ENCODE data around the gene SCYL2.
A peak's percentile ranks its signal among the peaks of the same experiment; 100 is the strongest.
"Not testable (repeated sequence)": the region's sequence is repeated elsewhere in the genome, so short reads cannot be mapped to it uniquely, and the experiment has no call there.

The SCYL2 gene, protein sequence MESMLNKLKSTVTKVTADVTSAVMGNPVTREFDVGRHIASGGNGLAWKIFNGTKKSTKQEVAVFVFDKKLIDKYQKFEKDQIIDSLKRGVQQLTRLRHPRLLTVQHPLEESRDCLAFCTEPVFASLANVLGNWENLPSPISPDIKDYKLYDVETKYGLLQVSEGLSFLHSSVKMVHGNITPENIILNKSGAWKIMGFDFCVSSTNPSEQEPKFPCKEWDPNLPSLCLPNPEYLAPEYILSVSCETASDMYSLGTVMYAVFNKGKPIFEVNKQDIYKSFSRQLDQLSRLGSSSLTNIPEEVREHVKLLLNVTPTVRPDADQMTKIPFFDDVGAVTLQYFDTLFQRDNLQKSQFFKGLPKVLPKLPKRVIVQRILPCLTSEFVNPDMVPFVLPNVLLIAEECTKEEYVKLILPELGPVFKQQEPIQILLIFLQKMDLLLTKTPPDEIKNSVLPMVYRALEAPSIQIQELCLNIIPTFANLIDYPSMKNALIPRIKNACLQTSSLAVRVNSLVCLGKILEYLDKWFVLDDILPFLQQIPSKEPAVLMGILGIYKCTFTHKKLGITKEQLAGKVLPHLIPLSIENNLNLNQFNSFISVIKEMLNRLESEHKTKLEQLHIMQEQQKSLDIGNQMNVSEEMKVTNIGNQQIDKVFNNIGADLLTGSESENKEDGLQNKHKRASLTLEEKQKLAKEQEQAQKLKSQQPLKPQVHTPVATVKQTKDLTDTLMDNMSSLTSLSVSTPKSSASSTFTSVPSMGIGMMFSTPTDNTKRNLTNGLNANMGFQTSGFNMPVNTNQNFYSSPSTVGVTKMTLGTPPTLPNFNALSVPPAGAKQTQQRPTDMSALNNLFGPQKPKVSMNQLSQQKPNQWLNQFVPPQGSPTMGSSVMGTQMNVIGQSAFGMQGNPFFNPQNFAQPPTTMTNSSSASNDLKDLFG

DNA sequence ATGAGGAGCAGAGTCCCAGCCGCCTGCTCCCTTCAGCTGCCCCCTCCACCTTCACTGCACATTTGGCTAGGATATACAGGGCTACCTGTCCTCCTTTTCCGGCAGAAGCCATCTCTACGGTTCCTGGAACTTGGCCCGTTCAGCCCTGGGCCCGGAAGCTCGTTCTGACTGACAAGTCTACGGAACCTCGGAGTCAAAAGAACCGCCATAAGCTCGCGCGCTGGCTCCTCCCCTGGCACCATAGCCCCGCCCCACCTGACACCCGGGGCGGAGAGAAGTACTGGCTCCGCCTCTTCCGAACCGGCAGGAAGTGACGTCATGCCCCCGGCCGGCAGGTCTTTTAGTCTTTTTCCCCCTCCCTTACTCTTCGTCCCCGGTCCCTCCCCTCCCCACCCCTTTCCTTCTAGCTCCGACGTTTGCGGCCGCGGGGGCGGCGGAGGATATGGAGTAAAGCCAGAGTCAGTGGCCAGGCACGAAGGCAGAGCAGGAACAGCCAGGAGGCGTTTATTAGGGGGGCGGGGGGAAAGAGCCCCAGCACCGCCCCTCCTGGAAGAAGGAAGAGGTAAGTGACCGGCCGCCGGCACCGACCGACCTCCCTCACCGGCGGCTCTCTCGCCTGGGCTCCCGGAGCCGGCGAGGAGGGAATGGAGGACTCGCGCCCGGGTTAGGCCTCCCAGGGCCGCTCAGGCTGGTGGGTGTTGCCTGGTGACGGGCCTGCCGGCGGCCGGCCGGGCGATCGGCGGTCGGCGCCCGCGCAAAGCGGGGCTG, at the start of gene SCYL2, which contains the start of gene DEPDC4:
Gene SCYL2 (plus strand): TSS at position 343 of the 768 bp plus-strand sequence. CDS start 15,794 bp downstream, outside the sequence.
Gene DEPDC4 (minus strand): TSS at position 245 of the 768 bp plus-strand sequence. CDS start 3 bp downstream, at position 242.
- DNase-seq (ENCODE audit: extremely low read depth in 1 of 2, low read depth in 1 of 2): peak; percentile 84 to 89

- no peak for DNase-seq (ENCODE audit: extremely low read depth in 1 of 2, low read depth in 1 of 2)
Observed at GRCh38 chr12:100219328-100220109, 47.5 kb upstream of the SCYL2 start.

DNA sequence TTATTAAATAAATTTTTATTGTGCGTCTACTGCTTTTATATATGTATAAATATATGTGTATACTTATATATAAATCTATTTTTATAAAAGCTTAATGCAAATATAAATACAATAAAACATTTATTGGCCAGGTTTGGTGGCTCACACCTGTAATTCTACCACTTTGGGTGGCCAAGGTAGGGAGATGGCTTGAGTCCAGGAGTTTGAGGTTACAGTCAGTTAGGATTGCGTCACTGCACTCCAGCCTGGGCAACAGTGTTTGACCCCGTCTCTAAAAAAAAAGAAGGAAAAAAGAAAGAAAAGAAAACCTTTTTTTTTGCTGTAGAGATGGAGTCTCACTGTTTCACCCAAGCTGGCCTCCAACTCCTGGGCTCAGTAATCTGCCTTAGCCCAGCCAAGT, 45.5 kb upstream of the SCYL2 start:
- DNase-seq (ENCODE audit: extremely low read depth in 1 of 2, low read depth in 1 of 2): no peak

DNA sequence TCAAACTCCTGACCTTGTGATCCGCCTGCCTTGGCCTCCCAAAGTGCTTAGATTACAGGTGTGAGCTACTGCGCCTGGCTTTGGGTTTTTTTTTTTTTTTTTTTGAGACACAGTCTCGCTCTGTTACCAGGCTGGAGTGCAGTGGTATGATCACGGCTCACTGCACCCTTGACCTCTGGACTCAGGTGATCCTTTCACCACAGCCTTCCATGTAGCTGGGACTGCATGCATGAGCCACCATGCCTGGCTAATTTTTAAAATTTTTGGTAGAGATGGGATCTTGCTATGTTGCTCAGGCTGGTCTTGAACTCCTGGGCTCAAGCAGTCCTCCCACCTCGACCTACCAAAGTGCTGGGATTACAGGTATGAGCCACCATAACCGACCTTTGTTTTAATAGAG, 44.8 kb upstream of the SCYL2 start:
- DNase-seq (ENCODE audit: extremely low read depth in 1 of 2, low read depth in 1 of 2): not testable (repeated sequence)

GRCh38 chr12:100225491-100225890, 41.5 kb upstream of the SCYL2 start:
- DNase-seq (ENCODE audit: extremely low read depth in 1 of 2, low read depth in 1 of 2): no peak

GRCh38 chr12:100229036-100229635, 37.8 kb upstream of the SCYL2 start:
- DNase-seq (ENCODE audit: extremely low read depth in 1 of 2, low read depth in 1 of 2): no peak

DNA sequence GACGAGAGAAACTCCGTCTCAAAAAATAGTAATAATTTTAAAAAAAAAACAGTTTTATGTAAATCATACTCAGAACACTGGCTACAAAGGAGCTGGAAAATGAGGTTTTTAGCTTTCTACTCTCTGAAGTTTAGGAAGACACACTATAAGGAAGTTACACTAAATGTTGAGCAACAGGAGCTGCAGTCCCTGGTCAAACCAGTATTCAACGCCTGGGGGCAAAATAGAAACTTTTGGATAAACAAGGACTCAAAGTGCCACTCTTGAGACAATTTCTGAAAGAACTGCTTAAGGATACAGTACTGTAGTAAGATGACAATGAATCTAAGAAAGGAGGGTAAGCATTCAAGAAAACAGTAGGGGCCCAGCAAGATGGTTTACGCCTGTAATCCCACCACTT, 37.1 kb upstream of the SCYL2 start:
- DNase-seq (ENCODE audit: extremely low read depth in 1 of 2, low read depth in 1 of 2): no peak

DNA sequence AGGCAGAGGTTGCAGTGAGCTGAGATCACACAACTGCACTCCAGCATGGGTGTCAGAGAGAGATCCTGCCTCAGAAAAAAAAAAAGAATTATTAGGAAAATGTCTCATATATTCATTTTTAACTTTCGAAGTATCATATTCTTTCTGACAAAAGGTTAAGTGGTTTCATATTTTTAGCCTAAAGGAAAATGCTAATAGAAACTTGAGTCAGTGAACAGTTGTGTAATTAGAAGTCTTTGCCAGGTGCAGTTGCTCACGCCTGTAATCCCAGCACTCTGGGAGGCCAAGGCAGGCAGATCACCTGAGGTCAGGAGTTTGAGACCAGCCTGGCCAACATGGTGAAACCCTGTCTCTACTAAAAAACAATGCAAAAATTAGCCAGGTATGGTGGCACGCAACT, 35.1 kb upstream of the SCYL2 start:
- not testable (repeated sequence) for DNase-seq (ENCODE audit: extremely low read depth in 1 of 2, low read depth in 1 of 2)

- no peak for DNase-seq (ENCODE audit: extremely low read depth in 1 of 2, low read depth in 1 of 2)
Observed at GRCh38 chr12:100234166-100234565, 32.8 kb upstream of the SCYL2 start.

GRCh38 chr12:100234591-100235304, 32.2 kb upstream of the SCYL2 start:
- DNase-seq (ENCODE audit: extremely low read depth in 1 of 2, low read depth in 1 of 2): no peak

DNA sequence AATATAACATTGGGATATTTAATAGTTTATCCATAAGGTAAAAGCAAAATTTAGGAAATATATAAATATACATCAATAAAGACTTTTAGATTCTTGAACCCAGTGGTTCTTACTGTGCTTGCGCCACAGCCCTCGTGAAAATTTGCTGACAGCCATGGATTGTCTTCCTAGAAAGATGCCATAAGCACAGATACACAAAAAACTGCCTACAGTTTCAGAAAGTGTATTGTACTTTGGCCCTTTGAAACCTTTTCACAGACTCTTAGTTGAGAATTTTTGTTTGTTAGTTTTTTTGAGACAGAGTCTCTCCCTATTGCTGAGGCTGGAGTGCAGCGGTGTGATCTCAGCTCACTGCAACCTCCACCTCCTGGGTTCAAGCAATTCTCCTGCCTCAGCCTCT, 28.2 kb upstream of the SCYL2 start:
- no peak for DNase-seq (ENCODE audit: extremely low read depth in 1 of 2, low read depth in 1 of 2)

DNA sequence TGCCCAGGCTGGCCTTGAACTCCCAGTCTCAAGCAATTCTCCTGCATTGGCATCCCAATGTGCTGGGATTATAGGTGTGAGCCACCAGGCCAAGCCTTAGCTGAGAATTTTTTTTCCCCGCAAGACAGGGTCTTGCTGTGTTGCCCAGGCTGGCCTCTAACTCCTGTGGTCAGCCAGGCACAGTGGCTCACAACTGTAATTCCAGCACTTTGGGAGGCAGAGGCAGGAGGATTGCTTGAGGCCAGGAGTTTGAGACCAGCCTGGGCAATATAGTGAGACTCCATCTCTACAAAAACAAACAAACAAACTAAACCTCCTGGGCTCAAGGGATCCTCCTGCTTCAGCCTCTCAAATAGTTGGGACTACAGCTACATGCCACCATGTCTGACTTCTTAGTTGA, 27.4 kb upstream of the SCYL2 start:
- no peak for DNase-seq (ENCODE audit: extremely low read depth in 1 of 2, low read depth in 1 of 2)

GRCh38 chr12:100243137-100243536, 23.8 kb upstream of the SCYL2 start:
- DNase-seq (ENCODE audit: extremely low read depth in 1 of 2, low read depth in 1 of 2): no peak

DNA sequence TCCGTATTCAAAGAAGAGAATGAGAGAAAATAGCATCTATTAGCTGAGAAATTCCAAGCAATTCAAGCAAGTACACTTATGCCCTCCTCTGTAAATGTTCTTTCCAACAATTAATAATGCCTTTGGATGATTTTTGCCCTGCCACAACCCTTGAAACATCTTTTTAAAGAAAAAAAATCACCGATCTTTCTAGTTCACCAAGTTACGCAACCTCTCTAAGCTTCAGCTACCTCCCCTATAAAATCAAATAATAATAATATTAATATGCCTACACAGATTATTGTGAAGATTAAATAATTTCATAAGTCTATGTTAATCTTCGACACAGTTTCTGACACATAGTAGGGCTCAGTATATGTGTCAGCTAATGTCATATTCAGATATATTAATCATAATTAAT, 19.2 kb upstream of the SCYL2 start:
- DNase-seq (ENCODE audit: extremely low read depth in 1 of 2, low read depth in 1 of 2): no peak

- no peak for DNase-seq (ENCODE audit: extremely low read depth in 1 of 2, low read depth in 1 of 2)
Observed at GRCh38 chr12:100248886-100249285, 18.1 kb upstream of the SCYL2 start.

- no peak for DNase-seq (ENCODE audit: extremely low read depth in 1 of 2, low read depth in 1 of 2)
Observed at GRCh38 chr12:100249941-100250340, 17.0 kb upstream of the SCYL2 start.

DNA sequence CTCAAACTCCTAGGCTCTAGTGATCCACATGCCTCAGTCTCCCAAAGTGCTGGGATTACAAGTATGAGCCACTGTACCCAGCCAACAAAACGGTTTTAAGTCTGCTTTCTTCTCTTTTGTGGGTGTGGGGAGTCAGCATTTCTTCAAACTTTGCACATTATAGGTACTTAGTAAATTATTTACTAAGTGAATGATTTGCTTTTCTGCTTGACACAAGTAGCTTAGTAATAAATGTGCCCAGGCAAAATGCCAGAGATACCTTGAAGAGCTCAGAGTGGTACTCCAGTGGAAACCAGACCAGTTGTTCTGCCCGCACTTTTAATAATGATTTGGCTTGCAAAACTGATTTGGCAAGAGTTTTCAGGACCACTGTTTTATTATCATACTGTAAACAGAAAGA, 15.1 kb upstream of the SCYL2 start:
- DNase-seq (ENCODE audit: extremely low read depth in 1 of 2, low read depth in 1 of 2): no peak

DNA sequence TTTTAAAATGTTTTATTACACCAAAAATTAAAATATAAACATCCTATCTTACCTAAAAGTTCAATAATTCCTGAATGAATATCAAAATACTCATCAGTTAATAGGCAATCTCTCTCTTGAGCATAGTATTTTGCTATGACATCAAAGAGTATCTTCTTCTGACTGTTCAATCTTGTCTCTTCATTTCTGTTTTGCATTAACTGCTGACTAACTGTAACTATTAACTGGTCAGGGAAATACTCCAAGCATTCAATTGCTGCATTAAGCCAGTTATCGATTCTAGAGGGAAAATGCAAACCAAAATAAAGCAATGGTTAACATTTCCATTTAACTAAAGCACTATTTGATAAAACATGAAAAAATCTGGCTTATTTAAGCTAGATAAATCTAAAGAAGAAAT, 13.5 kb upstream of the SCYL2 start:
- no peak for DNase-seq (ENCODE audit: extremely low read depth in 1 of 2, low read depth in 1 of 2)

- no peak for DNase-seq (ENCODE audit: extremely low read depth in 1 of 2, low read depth in 1 of 2)
Observed at GRCh38 chr12:100254876-100255275, 12.1 kb upstream of the SCYL2 start.
